Stimulated activated naive CD4-positive, alpha-beta T cell treated with Interleukin-2 at 50 U/mL for 16 hours (primary cell): Measurements from ENCODE around the gene KIAA0040.

Source experiments
- DNase-seq: peaks from one replicate; lab custom pipeline; 2025; lab: John Stamatoyannopoulos, UW

KIAA0040 gene

GRCh38 chr1:175200678-175201521 is 8.3 kb upstream of the KIAA0040 start:
- DNase-seq = no peak

- no peak for DNase-seq
These were observed 5.8 kb upstream of the KIAA0040 start for GRCh38 chr1:175198332-175198731.

DNA sequence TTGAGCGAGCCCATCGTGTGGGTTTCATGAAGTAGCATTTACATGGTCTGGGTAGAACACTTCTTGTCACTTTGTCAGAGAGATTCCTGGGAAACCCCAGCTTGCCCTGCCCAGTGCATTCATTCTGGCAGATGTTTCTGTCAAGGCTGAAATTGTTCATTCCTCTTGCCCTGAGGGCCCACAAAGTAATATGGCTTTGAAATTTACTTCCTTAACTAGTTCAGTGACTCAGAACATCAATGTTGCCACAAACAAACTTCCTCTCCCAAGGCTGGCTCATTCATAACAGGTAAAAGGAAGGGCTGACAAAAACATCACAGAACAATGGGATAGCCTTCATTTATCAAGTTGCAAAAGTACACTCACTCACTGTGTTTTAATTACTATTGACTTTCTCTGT is 5.0 kb upstream of the KIAA0040 start:
- DNase-seq = no peak

GRCh38 chr1:175195798-175196197 is 3.2 kb upstream of the KIAA0040 start:
- no peak for DNase-seq

- DNase-seq = no peak
These were observed 2.7 kb upstream of the KIAA0040 start for GRCh38 chr1:175195281-175195680.

DNA sequence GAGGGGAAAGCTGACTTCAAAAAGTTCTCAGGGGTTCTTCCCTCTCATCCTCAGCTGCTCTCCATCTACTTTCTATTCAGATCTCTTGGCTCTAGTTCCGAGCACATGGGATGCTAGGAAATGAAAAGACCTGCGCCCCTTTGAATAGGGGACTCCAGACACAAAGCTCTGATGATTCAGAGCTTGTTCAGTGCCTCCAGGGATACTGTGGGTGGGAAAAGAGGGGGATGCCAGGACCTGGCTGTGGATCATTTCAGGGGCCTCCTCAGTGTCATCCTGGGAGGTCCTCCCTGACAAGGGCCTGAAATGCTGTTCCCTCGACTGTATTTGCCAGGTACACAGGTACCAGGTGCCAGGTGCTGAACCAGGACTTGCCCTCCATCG is 943 bp upstream of the KIAA0040 start:
- DNase-seq = no peak

- peak; percentile 49 for DNase-seq
These were observed 406 bp downstream of the KIAA0040 start for GRCh38 chr1:175192111-175192629.

DNA sequence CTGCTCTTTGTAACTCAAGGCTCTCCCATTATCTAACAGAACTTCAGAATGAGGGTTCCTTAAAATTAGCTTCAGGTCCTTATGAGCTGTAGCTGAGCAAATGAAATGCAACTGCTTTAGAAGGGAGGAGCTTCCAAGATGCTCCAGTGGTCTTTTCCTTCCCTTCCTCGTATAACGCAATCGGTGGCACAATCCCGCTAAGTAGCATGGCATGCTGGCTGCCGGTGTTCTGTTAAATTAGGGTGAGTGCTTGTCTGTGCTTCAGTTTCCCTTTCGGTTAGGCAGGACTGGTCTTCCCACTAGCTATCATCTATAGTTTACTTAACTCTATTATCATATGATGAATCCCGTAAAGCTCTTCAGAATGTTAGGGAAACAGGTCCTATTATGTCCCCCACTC is 917 bp downstream of the KIAA0040 start:
- DNase-seq = no peak

GRCh38 chr1:175188936-175189335 is 3.6 kb downstream of the KIAA0040 start:
- DNase-seq = peak; percentile 55

DNA sequence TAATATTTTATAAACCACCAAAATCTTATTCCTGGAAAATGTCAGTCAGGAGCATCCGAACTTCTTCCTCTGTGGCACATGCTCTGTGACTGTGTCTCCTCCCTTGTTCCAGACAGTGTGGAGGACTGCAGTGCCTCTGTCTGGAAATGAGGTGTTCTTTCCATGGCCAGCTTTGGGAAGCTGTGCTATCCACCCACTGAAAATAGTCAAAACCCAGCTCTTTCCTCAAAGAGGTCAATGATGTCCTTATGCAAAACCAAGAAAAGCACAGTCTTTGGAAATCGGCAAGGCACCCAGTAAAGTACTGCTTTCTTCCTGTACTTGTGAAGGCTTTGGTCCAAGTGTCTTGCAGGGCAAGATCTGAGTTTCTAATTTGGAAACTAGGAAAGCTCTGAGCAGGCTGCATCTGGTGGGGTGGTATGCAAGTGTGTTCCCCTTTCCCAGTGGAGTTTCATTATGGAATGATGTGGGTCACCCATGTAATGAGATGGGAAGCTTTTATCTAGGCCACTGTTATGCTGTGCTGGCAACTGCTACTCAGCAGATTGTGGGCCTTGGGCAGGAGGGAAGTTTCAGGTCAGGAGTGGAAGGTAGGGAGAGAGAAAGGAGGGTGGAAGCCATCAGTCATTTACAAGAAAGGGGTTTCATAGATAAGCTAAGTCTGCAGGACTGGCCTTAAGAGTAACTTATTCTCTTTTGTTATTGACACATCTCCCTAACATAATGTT is 6.0 kb downstream of the KIAA0040 start:
- DNase-seq = no peak

DNA sequence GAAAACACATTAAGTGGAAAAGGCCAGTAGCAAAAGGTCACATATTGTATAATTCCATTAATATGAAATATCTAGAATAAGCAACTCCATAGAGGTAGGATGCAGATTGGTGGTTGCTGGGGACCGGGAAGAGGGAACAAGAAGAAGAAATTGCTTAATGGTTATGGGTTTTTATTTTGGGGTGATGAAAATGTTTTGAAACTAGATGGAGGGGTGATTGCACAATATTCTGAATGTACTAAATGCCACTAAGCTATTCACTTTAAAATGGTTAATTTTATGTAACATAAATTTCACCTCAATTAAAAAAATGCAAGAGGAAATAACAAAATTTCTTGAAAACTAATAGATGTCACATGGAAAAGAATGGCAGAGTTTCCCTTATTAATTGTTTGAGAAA is 6.7 kb downstream of the KIAA0040 start:
- no peak for DNase-seq

DNA sequence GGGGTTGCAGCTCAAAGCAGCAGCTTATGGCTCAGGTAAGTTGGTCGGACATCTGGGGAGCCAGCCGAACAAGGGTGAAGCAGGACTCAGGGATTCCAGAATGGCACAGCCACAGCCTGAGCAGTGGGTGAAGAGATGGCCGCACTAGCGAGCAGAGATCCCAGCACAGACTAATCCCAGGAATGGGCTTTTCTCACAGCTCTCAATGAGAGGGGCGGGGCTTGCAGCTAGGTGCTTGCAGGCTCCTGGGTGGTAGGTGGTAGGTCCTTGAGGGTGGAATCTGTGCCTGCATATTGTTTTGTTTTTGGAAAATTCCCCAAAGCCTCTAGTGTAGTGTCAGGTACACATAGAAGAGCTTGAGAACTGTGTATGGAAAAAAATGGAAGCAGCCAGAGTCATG is 9.0 kb downstream of the KIAA0040 start:
- no peak for DNase-seq

GRCh38 chr1:175182201-175182746 is 10.3 kb downstream of the KIAA0040 start:
- no peak for DNase-seq

- no peak for DNase-seq
These were observed 12.6 kb downstream of the KIAA0040 start for GRCh38 chr1:175179837-175180590.

- DNase-seq = no peak
These were observed 14.1 kb downstream of the KIAA0040 start for GRCh38 chr1:175178456-175178855.

DNA sequence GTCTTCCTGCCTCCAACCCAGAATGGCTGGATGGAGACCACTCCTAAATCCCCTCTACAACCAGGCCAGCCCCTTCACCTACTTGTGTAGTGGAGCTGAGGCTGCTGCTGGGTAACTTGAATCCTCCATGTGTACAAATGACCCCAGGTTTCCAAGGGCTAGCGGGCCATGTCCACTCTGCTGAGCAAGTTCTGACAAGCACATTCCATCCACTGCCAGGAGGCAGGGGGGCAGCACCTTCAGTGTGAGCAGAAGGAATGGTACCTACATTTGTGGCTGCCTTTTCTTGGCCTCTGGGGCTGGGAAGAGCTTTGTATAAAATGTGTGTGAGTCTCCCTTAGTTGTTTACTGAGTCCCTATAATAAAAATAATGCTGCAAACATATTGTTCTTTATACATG is 14.5 kb downstream of the KIAA0040 start:
- DNase-seq = no peak

DNA sequence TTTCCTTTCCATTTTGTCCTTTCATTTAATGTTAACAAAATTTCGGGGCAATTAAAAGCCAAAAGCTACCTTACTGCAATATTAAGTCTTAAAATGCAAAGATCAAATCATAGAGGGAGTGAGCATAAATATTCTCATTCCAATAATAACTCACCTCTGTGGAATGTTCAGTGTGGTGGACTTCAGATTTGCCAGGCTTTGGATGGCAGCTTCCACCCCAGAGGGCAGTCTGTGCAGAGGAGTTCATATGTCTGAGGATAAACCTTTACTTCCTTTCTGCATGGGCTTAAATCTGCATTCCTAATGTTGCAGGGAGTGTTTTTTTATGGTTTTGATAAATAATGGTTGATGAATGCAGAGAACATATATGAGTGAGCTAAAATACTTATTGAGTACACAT is 16.3 kb downstream of the KIAA0040 start:
- no peak for DNase-seq

DNA sequence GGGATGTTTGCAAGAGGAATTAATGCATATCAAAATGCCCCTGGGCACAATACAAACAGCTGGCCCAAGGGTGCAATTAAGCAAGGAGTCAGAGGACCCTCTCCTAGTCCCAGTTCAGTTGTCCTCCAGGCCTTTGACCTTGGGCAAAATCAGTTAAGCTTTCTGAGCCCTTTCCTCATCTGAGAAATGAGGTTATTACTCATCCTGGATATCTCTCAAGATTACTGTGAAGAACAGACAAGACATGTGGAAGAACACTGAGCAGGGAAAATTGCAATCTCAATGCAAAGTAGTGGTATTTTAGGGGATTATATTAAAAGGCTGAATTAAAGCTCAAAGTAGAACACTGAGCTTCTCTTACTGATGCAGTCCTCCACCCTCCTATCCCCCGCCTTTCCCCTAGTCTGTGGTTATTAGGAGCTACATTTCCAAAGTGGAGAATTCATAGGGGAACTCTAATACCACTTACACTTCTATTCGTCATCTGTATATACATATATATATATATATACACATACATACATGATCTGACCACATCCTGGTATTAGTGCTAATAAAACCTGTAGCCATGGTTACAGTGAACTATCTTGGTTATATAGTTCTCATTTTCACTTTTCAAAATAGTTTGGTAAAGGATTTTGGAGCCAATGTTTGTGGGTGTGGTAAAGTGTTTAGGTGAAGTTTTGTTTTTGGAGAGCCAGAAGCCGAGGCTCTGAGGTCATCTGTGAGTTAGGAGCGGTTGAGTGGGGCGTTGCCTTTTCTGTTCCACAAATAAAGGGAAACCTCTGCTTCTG is 18.1 kb downstream of the KIAA0040 start:
- no peak for DNase-seq

GRCh38 chr1:175173531-175173930 is 19.0 kb downstream of the KIAA0040 start:
- no peak for DNase-seq

DNA sequence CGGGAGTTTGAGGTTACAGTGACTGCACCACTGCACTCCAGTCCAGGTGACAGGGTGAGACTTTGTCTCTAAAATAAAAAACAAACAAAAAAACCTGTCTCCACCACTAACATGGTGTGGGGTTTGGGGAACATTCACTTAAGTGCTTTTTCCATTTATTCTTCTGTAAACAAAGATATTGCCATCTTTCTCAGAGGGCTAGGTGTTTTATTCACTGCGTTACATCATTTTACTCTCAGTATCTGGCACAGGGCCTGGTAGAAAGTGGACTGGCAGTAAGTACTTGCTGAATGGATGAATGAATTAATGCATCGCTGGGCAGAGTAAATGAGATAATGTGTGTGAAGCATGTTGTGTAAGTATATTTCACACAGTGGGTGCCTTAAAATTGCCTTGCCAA is 20.1 kb downstream of the KIAA0040 start:
- DNase-seq = no peak
